ENCODE results near the gene OTOA.
"Not testable (repeated sequence)": the region's sequence is repeated elsewhere in the genome, so short reads cannot be mapped to it uniquely, and the experiment has no call there.

OTOA gene

DNA sequence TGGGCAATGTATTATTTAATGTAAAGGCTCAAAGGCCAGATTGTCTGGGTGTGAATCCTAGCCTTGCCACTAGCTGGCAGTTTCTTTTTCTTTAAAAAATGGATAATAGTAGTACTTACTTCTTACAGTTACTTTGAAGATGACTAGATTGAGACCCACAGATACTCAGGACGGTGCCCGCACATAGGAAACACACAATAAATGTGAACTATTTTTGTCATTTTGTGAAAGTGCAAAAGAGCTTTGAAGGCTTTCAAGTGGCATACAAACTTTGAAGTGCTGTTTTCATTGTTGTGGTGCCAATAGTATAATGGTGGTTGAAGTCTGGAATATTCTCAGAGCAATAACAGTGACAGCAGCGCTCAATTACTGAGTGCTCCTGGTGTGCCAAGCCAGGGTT is 63.6 kb downstream of the OTOA start:
- DNase-seq = no peak

GRCh38 chr16:21731233-21731632 is 67.5 kb downstream of the OTOA start:
- DNase-seq = not testable (repeated sequence)

DNA sequence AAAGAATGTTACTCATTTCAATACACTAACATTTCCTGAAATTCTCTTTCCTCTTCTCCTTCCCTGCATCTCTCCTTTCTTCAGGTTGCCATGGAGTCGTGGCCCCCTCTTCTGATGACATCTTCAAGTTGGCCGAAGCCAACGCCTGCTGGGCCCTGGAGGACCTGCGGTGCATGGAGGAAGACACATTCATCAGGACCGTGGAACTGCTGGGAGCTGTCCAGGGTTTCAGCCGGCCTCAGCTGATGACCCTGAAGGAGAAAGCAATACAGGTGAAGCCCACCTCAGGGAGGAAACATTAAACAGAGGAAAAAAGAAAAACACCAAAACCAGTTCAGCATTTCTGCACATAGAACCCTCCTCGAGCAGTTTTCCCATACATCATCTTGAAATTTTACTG is 76.9 kb downstream of the OTOA start:
- not testable (repeated sequence) for DNase-seq

DNA sequence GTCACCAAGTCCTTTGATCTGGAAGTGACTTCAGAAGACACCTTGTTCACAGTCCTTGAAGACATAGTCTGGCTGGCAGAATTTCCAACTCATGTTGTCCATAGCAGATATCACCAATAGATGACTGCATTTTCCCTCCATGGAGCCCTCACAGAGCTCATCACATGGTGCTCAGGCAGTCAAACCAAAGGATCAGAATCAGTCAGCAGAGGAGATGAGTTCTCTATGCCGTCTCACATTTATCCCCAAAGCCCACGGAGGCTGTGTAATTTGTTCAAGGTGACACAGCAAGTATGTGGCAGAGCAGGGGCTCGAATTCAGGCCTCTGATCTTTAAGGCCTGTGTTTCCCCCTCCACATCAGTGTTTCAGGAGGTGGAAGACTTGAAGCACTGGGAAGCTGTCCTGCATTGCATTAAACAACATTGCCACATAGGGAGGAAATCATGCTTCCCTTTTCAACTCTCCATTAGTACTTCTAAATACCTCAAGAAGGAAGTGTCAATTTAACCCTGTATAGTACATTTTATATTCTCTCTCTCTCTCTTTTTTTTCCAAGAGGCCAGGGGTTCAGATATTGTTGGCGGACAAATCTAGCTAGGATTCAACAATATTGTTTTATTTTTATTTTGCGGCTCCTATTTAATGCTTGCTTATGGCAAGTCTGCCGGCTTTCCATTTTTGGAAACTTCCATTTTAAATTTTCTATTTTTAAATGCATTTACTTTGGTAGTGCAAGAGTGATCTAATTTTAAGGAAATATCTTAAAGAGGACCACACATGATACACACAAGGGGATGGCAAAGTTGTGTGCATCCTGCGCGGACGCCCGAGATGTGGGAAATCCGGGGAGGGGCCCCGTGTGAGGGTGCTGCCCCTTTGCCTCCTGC is 92.7 kb downstream of the OTOA start:
- not testable (repeated sequence) for DNase-seq

DNA sequence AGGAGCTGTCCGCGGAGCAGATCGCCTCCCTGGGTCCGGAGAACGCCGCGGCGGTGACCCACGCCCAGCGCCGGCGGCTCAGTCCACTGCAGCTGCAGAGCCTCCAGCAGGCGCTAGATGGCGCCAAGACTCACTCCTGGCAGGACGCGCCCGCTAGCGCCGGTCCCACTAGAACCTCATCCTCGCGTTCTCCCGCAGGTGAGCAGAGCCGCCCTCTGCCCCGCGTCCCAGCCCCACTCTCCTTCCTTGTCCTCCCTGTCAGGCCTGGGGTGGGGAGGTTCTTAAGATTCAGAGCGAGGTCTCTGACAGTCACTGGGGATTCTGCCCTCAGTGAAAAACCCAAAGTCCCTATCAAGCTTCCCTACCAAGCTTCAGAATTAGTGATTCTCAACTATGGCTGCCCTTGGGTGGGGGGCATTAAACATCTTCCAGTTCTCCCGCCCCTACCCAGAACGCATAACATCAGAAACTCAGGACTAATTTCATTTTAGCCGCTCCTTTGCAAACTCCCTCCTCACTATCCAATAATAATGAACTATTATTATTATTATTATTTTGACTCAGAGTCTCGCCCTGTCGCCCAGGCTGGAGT is 93.4 kb downstream of the OTOA start:
- not testable (repeated sequence) for DNase-seq

DNA sequence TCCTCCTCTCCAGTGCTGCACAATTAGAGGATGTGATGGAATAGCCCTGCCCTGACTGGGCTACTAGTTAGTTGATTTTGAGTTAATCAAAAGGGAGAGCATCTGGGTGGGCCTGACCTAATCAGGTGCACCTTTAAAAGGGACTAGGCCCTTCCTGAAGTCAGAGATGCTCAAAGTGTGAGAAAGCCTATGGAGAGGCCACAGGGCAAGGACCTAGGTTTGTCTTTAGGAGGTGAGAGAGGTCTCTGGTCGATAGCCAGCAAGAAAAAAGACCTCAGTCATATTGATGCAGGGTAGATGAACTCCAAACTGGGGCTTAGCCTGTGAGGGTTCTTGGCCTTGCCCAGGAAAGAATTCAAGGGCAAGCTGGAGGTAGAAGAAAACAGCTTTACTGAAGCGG is 104.5 kb downstream of the OTOA start:
- not testable (repeated sequence) for DNase-seq

- DNase-seq = not testable (repeated sequence)
These were observed 105.0 kb downstream of the OTOA start for GRCh38 chr16:21768810-21769209.

GRCh38 chr16:21769284-21769683 is 105.5 kb downstream of the OTOA start:
- DNase-seq = not testable (repeated sequence)

DNA sequence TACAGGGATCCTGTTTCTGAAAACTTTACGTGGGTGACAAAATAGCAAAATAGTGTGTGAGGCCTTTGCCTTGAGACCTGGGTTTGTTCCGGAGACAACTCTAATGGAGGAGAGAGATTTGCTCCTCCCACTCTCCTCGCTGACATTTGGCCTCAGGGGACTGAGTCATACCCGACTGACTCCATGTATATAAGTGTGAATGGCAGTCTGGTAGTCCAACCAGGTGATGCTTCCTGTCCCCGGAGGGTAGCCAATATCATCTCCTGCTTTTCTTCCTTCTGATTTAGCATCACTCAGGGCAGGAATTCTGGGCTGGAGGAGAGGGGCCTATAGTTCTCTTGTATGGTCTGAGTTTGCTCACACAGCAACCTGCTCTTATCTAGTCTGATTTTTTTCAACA is 106.8 kb downstream of the OTOA start:
- DNase-seq = not testable (repeated sequence)

DNA sequence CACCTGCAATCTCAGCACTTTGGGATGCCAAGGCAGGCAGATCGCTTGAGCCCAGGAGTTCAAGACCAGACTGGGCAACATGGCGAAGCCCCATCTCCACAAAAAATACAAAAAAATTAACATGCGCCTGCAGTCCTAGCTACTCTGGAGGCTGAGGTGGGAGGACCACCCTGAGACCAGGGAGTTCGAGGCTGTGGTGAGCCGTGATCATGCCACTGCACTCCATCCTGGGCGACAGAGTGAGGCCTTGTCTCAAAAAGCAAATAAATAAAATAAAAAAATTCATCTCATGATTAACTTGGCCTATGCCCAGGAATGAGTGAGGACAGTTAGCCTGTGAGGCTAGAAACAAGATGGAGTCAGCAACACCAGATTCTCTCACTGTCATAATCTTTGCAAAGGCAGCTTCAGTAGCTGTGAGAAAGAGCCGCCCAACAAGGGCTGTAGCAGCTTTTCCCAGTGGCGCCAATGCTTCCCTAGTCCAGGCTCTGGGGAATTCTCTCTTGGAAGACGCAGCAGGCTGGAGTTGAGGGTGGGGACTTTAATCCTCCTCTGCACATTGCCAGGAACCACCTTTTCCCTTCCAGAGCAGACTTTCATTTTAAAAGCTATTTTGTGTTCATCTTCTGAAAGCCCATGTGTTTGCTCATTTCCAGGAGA is 108.9 kb downstream of the OTOA start:
- not testable (repeated sequence) for DNase-seq

DNA sequence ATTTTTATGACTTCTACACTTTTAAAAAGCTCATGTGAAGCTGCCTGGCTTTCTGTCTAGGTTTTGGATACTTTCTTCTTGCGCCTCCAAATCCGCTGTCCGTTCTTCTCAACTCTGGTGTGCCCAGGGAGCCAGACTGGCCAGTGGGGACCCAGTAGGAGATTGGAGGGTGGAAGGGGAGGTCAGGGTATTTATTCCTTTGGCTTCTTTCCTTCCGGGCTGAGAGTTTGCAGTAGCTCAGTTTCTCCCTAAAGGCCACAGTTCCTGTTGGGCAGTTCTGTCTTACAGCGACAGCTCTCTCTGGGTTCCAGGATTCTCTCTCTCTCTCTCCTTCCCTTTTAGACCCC is 109.4 kb downstream of the OTOA start:
- DNase-seq = not testable (repeated sequence)

GRCh38 chr16:21780525-21780924 is 116.8 kb downstream of the OTOA start:
- DNase-seq = not testable (repeated sequence)

GRCh38 chr16:21790506-21790905 is 126.7 kb downstream of the OTOA start:
- DNase-seq = not testable (repeated sequence)

DNA sequence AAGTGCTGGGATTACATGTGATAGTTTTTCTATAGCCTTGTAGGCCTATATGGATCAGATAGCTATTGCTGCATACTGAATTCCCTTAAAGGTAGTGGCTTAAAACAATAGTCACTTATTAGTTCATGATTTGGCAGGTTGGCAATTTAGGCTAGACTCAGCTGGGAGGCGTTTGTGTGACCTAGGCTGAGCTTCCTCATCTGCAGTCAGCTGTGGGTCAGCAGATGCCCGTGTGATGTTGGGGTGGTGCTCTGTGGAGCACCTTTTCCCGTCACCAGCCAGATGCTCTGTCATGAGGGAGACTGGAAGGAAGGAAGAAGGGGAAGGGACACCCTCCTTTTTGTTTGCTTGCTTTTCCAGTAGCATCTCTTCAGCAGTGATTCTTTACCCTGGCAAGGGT is 129.5 kb downstream of the OTOA start:
- not testable (repeated sequence) for DNase-seq

DNA sequence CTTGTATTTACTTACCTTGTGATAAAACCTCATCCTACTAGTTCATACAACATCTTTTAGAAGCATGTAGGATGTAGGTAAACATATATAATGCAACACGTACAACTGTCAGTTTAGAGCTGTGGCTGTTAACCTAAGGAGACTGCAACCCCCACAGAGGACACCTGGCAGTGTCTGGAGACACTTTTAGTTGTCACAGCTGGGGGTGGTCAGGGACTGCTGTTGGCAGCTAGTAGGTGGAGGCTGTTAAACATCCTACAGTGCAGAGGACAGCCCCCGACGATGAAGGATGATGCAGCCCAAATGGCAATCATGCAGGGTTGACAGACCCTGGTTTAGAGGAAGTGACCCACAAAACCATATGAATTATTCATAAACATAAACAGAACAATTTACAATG is 134.8 kb downstream of the OTOA start:
- not testable (repeated sequence) for DNase-seq

DNA sequence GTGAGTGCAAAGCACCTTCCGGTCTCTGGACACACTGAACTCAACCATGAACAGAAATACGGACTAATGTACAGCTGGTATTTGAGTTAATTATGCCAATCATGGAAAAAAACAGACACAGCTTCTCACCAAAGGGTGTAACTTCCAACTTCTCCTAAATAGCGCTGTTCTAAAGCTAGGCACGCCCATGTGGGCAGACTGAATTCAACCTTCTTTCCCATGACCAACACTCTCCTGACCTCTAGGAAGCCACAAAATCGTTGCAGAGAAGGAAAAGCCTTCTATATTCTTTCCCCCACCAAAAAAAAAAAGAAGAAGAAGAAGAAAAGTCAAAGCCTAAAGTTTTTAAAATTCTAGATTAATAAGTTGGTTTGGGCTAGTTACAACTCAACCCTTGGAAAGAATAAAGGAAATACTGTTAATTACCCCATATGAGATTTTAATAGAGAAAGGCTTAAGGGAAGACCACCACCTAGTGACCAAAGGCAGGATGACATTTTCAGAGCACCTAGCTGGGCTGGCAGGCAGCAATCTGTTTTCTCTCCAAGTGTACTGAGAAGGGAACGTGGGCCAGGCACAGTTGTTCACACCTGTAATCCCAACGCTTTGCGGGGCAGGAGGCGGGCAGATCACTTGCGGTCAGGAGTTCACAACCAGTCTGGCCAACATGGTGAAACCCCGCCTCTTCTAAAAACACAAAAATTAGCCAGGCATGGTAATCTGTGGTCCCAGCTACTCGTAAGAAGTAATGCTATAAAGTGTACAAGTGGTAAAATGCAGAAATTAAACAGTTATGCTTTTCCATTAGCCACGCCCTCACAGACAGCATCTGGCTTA is 138.0 kb downstream of the OTOA start:
- not testable (repeated sequence) for DNase-seq

DNA sequence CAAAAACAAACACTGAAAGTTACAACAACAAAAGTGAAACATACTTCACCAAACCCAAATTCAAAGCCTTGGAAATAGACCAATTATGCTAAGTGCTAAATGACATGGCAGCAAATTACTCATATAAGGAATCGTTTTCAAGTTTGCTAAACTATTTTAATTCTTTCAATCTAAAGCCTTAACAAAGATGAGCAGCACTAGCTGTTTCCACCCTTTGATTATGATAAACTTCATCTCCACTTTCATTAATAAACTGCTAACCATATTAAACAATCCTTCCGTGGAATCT is 138.6 kb downstream of the OTOA start:
- DNase-seq = not testable (repeated sequence)

Data from T-helper 9 cell (primary cell).